GM18861 (cell line): ENCODE measurements around the gene POLE.

Experiments used
- ATAC-seq: cut with Tn5 transposase; IDR thresholded peaks from one replicate; pipeline ENCODE4 v1.9.1; 2021; ENCODE audit not compliant: unreplicated experiment

POLE gene

DNA sequence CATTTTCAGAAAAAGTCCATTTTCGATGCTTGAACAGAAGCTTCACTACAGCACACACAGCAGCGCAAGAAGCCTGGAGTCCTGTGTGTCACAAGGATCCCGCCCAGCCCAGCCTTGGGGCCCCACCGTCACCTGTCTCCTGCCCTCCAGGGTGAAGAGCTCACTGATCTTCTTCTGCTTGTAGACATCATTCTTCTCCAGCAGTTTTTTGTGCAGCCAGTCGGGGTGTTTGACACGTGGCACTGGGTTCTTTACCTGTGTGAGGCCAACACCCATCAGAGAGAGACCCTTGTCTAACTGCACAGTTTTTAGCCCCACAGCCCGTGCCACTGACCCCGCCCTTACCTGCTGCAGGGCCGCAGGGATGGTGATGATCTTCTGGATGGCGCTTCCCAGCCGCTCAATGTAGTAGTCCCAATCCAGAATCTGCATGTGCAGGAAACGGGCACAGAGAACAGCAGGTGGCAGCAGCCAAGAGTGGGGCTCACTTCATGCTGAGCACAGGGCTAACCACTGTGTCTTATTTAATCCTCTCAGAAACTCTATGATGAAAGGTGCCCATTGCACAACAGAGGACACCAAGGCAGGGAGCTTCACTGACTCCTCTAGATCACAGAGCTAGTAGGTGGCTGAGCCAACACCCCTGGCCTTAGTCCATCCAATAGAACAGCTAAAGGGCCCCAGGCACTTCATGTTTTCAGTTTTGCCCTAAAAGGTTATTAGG lies 30.0 kb downstream of the POLE start:
- ATAC-seq: no peak

DNA sequence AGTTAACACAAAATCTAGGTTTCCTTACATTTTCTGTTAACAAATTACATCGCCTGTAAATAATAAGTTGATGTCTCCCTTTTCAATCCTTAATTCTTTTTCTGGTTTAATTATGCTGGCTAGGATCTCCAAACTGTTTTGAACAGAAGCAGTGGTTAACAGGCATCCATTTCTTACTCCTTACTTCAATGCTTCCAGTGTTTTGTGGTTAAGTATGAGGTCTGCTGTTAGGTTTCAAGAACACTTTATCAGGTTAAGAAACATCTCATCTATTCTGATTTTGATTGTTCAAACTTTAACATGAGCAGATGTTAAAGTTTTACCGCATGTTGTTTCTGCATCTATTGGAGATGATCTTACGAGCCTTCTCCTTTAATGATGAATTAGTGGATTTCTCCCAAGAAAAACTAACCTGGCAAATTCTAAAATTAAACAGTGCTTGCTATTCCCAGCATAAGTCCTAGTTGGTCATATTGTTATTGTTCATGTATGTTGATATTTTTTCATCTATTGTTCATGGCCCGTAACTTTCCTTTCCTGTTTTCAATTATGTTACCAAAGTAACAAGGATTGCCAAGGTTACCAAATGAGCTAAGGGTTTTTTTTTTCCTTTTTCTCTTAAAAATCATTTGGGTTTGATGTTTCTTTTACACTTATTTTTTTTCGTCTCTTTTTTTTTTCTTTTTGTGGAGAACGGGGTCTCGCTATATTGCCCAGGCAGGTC lies 33.4 kb downstream of the POLE start:
- no peak for ATAC-seq

DNA sequence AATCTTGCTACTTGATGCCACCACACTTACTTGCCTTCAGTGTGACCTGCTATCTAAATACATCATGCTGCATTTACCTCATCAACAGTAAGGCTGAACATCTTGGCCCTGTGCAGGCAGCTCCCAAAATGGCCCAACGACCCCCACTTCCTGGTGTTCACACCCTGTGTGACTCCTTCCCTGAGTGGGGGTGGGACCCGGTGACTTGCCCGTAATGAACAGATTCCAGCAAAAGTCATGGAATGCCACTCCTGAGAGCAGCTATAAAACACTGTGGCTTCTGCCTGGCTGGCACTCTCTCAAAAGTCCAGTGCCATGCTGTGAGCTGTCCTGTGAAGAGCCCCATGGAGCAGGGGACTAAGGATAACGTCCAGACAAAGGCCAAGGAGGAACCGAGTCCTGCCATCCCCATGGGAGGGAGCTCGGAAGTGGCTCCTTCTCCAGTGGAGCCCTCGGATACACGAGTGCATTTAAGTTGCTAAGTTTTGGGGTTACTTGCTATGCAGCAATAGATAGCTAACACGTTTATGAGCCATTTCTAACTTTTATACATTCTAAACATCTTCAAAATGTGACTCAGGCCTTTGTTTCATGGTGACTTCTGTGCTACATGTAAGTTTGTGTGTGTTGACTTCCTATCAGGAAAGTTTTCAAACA lies 35.6 kb downstream of the POLE start:
- no peak for ATAC-seq

DNA sequence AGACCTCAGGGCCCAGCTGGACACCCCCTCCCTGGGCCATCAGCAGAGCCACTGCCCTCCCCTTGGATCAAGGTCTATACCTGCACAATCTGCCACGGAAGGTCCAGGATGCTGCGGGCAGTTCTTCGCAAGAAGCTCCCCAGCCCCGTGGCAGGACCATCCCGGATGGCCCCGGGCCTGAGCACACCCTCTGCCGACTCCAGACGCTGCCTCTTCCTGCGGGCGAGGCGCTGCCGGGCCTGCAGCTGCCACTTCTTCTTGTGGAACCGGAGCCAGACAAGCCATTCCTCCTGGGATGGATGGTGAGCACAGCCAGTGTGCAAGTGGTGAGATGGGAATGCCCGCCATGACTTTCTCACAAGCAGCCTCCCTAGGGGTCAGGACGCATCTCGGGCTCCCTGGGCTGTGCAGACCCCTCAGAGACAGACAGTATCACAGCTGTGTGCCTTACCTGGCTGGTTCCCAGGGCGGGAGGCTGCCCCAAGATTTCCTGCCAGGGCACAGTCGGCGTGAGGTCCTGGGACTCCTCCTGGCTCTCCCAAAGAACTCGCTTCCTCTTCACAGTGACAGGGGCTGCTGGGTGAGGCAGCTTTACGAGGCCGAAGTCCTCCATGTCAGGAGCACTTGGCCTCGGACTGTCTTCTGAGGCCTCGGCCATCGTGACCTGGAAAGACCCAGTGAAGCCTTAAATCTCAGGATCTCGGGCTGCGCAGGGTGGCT lies 37.8 kb downstream of the POLE start:
- no peak for ATAC-seq

DNA sequence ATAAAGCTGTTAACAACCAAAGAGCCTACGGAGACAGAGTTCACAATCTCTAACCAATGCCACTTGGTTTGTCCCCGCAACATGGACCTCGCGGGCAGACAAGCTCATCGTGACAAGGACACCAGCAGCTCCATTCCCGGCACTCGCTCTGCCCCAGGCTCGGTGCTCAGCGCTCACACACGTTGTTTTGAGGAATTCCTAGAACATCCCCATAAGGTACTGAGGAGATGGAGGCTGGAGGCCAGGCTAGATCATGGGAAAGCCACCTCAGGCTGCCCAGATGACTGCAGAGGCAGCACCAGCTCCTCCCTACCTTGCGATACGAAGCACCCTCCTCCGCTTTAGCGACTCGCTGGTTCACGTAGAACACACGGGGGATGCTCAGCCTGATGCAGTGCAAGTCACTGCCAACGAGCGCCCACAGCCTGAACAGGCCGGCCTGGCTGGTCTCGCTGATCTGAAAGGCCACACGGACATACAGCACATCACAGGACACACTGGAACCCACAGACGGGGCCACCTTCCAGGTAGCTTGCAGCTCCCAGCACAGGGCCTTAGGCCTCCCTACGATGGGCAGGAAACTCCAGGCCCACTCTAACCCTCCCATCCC lies 38.4 kb downstream of the POLE start:
- no peak for ATAC-seq

DNA sequence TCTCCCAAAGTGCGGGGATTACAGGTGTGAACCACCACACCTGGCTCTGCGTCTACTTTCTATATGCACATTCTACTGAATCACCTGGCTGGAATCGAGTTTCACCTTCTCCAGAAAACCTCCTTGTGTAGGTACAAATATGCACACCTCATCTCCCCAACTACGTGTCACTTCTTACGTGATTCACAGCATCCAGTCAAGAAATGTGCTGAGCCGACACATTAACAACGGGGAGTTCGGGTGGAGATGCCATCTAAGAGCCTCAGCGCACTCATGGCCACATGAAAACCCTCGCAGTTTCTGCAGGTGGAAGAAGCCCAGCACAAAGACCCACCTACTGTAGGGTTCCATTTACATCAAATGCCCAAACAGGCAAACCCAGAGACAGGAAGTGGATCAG lies 39.3 kb downstream of the POLE start:
- ATAC-seq: no peak

DNA sequence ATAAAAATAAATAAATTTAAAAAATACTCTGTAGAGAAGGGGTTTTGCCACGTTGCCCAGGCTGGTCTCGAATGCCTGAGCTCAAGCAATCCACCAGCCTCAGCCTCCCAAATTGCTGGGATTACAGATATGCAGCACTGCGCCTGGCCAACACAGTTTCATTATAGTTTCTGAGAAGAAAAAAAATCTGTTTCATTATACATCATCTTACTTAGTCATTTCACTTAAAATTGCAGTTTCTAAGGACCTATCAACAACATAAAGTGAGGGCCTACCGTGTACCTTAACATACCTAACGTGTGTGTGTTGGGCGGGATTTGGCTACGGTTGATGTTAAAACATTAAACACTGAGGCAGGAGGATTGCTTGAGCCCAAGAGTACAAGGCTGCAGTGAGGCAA lies 40.3 kb downstream of the POLE start:
- ATAC-seq: no peak

DNA sequence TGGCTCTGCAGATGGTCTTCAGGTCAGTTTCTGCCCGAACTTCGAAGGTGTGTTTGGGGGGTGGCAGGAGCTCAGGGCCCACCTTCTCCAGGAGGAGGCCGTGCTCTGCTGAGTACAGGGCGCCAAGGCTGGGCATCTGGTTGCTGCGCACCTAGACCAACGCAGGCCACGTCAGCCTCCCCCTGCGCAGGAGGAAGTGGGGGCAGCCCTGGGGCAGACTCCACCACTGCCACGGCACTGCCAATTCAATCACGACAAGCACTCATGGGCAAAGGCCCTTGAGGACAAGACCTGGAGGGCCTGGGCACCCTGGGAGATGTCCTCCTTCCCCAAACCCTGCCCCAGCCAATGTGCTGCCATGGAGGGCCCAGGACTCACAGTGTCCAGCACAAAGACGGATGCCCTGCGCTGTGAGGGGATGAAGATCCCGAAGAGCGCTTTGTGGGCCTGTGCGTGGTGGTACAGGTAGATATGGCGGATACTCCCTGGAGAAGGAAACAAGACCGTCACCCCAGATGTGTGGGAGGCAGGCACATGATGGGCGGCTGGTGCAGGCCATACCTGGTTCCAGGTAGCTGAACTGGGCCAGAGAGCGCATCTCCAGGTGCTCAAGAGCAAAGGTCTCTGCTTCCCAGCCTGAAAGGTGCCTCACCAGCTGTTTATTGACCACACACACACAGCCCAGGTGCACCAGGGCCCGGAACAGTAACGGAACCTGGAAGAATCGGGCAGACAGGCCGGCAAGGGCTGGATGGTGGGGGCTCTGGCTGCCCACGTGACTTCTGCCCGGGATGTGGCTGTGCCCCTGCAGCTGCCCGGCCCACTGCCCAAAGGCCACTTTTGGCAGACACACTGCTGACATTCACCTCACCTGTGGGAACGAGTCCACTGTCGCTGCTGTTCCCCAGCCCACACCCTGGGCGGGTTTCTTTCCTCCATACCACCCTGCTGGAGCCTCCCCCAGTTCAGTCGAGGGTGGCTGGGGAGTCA lies 44.0 kb downstream of the POLE start:
- no peak for ATAC-seq

DNA sequence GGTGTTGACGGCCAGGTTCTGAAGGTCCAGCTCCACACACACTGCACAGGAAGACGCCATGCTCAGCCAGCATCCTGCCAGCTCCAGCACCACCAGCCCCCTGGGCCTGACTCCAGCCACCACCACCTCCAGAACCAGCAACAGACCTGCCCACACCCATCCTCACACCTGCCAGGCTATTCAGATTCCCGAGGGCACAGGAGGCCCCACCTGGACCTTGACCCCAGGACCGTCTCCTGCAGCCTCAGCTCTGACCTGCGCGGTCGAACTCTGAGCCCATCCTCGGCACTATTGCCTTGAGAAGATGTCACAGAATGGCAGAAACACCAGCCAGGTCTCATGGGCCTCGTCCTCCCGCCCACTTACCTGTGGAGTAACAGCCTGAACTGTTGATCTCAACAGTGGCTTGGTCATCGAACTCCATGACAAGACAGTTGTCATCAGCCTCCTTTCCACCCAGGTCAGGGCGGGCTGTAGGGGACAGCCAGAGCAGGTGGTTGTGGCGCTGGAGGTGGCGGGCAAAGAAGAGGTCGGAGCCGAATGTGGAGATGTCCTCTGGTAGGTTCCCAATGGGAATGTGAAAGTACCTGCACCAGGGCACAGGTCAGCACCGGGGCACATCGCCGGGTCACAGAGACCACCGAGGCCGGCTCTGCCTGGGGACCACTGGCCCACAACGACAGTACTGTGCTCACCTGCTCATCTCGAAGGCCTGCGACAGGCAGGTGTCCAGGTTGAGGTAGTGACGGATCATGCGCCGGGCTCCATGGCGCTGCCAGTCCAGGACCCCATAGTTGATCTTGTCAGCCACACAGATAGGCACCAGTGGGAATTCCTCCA lies 45.1 kb downstream of the POLE start:
- no peak for ATAC-seq

DNA sequence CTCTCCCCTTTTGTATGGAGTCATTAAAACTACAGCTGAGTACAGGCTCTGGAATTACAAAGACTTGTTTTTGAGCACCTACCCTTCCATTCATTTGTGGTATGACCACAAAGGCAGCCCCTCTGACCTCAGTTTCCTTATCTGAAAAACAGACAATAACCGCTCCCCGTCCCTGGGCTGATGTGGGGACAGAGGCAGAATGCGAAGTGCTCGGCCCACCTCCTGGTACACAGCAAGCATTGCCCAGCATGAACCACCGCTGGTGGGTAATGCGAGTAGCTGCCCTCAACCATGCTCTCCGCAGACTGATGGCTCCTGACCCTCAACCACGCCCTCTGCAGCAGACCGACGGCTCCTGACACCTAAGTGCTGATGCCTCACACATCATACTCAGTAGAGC lies 46.2 kb downstream of the POLE start:
- ATAC-seq: no peak

DNA sequence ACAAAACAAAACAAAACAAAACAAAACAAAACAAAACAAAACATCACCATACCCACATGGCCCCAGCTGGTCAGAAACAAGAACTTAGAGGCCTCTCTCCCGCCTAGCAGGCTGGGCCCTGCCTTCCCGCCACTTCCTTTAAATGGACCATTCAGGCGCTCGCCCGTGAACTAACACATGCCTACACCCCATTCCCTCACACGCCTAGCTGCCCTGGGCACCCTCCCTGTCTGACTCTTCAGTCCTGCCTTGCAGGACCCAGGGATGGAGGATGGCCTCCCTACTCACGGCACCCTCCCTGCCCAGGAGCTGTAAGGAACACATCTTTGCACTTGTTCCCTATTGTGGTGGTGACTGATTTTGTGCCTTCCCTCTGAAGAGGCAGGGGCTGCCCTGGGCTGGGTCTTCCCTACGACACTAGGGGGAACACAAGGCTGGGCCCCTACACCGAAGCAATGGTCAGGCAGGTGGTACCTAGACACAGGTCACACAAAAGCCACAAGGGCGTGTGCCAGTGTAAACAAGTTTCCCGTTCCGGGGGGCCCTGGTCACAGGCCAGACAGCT lies 47.1 kb downstream of the POLE start:
- ATAC-seq: no peak

DNA sequence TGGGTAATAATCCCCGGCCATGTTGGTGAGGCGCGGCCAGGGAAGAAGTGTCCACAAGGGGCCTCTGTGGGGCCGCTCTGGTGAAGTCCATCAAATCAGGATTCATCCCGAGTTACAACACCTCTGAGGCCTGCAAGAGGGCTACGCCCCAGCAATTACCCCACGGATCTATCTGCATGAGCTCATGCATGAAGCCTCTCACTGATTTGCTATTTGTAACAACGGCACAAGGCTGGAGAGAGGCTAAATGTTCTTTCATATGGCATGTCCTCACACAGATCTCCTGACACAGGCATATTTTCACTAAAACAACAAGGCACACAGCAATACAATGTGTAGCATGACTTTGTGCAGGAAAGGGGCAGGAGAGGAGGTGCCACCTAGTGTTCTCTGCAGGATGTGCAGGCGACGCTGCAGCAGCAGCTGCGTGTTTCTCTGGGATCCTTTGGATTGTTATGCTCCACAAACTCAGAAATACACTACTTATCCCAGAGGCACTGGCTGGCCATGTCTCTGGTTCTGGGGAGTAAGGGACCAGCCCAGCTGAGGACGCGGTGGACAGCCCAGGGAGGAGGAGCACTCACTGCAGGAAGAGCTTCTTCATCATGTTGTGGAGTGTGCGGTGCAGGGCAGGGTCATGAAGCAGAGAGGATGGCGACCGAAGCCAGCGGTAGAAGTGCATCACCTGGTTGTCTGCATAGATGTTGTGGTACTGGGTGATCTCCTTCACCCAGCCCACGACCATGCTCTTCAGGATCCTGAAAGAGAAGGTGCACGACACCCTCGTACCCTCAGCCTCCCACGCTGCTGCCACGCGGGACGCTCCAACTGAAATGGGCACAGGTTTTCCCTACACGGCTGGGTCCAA lies 48.4 kb downstream of the POLE start:
- ATAC-seq: no peak

DNA sequence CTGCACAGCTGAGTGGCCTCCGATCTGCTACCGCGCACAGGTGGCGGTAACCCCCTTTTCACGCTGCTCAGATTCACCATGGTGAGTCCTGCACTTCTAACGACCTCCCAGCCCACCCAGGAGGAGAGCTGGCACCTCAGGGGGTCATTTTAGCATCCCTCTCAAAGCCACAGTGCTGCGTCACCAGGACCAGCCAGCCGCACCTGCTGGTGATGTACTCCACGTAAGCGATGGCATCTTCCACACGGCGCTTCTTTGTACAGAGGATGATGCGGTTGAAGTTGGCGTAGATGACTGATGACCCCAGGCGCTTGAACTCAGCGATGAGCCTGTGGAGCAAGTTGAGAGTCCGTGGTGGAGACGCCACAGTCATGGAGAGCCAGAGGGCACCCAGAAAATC lies 49.3 kb downstream of the POLE start:
- no peak for ATAC-seq

DNA sequence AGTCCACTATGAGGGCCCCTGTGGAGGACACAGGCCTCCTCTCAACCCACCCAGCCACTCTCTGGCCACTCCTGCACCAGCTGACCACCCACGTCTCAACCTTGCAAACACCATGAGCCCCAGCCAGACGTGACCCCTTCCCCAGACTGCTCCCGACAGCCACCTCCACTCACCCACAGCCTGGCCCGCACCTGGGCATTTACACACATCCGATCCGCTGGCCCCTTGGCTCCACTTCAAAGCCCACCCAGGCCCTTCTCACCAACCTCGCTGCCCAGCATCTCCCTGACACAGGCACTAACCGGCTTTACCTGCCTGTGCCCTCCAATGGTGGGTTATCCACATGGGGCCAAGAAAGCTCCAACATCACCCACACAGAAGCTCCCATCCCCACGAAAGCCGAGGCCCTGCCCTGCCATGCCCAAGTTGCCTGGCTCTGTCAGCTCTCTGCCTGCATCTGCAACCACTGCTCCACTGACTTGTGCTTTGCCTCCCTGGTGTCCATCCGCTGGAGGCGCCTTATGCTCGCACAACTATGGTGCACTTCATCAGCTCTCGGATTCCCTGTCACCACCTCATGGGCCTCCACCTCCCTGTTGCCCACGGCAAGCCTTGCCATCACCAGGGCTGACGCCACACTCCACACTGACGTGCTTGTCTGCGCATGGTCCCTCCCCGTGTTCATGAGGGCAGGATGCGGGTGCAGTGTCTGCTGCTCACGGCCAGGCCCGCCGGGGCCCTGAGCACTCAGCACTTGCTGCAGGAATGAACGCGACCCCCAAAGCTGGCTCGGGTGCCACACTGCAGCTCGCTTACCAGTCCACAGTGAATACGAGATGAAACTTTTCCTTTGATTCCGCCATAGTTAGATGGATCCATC lies 51.8 kb downstream of the POLE start:
- no peak for ATAC-seq

DNA sequence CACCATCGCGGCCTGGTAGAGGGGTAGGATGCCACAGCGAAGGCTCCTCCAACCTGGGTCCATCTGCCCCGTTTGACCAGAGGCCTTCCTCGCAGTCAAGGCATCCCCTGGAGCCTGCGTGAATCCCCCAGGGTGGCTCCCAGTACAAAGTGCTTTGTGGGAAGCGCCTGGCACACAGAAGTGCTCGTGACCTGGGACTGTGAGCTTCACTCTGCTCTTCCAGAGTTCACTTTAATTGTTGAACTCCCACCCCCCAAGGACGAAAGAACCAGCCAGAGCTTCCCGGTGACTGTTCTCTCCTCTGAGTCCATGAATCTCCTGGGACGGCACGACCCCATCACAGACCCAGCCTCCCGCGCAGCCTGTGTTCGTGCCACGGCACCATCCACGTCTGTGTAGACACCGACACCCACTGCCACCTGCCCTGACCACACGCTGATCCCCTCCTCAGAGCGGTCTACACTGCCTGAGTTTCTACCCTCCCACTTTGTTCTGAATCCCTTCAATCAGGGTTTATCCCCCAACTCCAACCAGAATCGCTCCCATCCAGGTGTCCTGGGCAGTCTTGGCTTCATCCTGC lies 52.6 kb downstream of the POLE start:
- no peak for ATAC-seq

DNA sequence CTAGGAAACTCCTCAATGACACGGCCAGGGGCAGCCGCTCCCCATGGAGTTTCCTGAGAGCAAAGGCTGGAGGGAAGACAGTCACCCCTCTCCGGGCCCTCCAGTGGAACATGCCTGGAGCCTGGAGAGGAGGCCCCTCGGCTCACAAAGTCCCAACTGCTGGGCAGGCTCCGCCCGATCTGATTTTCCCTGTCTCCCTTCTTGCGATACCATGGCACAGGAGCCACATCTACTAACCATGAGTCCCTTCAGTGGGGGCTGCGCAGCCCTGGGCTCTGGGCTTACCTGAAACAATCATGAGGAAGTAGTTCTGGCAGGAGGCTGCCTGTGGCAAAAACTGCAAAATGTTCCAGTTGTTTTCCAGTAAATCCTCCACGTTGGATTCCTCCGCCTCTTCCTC lies 53.2 kb downstream of the POLE start:
- ATAC-seq: no peak

DNA sequence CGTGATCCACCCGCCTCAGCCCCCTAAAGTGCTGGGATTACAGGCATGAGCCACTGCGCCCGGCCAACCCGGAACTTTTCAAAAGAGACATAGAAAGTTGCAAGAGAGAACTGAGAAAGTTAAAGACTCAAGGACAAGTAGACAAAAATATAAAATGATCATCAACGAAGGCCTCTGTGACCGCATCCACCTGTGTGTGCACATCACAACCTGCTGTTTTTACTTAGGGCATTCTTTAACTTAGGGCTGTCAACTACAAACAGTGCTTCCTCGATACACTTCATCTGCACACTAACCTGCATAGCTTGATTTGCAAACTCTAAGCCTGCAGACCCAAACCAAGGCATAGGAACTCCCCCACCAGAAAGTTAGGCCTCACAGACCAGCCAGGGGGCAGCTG lies 53.7 kb downstream of the POLE start:
- ATAC-seq: no peak
